T follicular helper cell (primary cell): ENCODE data around the gene CC2D2B.
"Not testable (repeated sequence)": the region's sequence is repeated elsewhere in the genome, so short reads cannot be mapped to it uniquely, and the experiment has no call there.

Source experiments
- DNase-seq: peaks from one replicate; pipeline ENCODE4 v3.0.0-alpha.2; 2020; ENCODE audit warnings: low read depth

The CC2D2B gene

GRCh38 chr10:96023168-96023567 is 115.4 kb downstream of the CC2D2B start:
- DNase-seq = no peak

GRCh38 chr10:96025566-96025965 is 117.8 kb downstream of the CC2D2B start:
- no peak for DNase-seq

GRCh38 chr10:96034625-96035024 is 126.8 kb downstream of the CC2D2B start:
- DNase-seq = no peak

GRCh38 chr10:96038476-96039387 is 131.0 kb downstream of the CC2D2B start:
- no peak for DNase-seq

GRCh38 chr10:96041146-96041545 is 133.4 kb downstream of the CC2D2B start:
- no peak for DNase-seq

- peak; percentile 74 for DNase-seq
Measured at GRCh38 chr10:96043033-96043892, 135.5 kb downstream of the CC2D2B start, which contains the start of gene CCNJ. TSS of gene CCNJ (plus strand) at chr10:96043583. CDS start at chr10:96044394, 811 bp downstream.

- DNase-seq = peak; percentile 10
Measured at GRCh38 chr10:96043893-96044715, 136.3 kb downstream of the CC2D2B start.

- no peak for DNase-seq
Measured at GRCh38 chr10:96044736-96045135, 137.0 kb downstream of the CC2D2B start.

GRCh38 chr10:96046546-96046945 is 138.8 kb downstream of the CC2D2B start:
- DNase-seq = no peak

- no peak for DNase-seq
Measured at GRCh38 chr10:96047004-96047649, 139.4 kb downstream of the CC2D2B start.

- not testable (repeated sequence) for DNase-seq
Measured at GRCh38 chr10:96047925-96048324, 140.2 kb downstream of the CC2D2B start.

GRCh38 chr10:96049340-96049739 is 141.6 kb downstream of the CC2D2B start:
- DNase-seq = no peak

GRCh38 chr10:96053985-96054384 is 146.2 kb downstream of the CC2D2B start:
- no peak for DNase-seq

- no peak for DNase-seq
Measured at GRCh38 chr10:96056787-96057186, 149.0 kb downstream of the CC2D2B start.

- no peak for DNase-seq
Measured at GRCh38 chr10:96061232-96061631, 153.5 kb downstream of the CC2D2B start.

GRCh38 chr10:96072674-96073073 is 164.9 kb downstream of the CC2D2B start:
- no peak for DNase-seq

- no peak for DNase-seq
Measured at GRCh38 chr10:96073722-96074121, 165.9 kb downstream of the CC2D2B start.

- no peak for DNase-seq
Measured at GRCh38 chr10:96074776-96075175, 167.0 kb downstream of the CC2D2B start.

GRCh38 chr10:96075977-96076376 is 168.2 kb downstream of the CC2D2B start:
- no peak for DNase-seq

GRCh38 chr10:96077156-96077555 is 169.4 kb downstream of the CC2D2B start:
- DNase-seq = no peak

GRCh38 chr10:96082153-96082552 is 174.4 kb downstream of the CC2D2B start:
- no peak for DNase-seq
